Type B pancreatic cell (in vitro differentiated cells): ENCODE measurements around the gene PCSK1N. TPM values are rescaled to one million over a fixed set of nuclear protein-coding genes. Genes with fewer than 3 reads are reported as not detected.

ENCODE experiments used
- DNase-seq: peaks from one replicate; pipeline ENCODE4 v3.0.0; 2021; ENCODE audit warnings: mixed read lengths; ENCODE audit not compliant: unreplicated experiment; ENCODE audit errors: extremely low spot score
- H3K27ac Mint-ChIP-seq: 2 replicates; pipeline ENCODE4 v1.8.0; 2021; ENCODE audit warnings: mild to moderate bottlenecking, mixed read lengths
- H3K27me3 Mint-ChIP-seq: 2 replicates; pipeline ENCODE4 v1.8.0; 2021; ENCODE audit warnings: mixed read lengths
- H3K36me3 Mint-ChIP-seq: 2 replicates; pipeline ENCODE4 v1.8.0; 2021; ENCODE audit warnings: mixed read lengths
- H3K4me1 Mint-ChIP-seq: one replicate; pipeline ENCODE4 v1.8.0; 2021; ENCODE audit warnings: mixed read lengths; ENCODE audit not compliant: unreplicated experiment
- H3K4me3 Mint-ChIP-seq: 2 replicates; pipeline ENCODE4 v1.8.0; 2021; ENCODE audit warnings: mild to moderate bottlenecking, mixed read lengths
- H3K9me3 Mint-ChIP-seq: 2 replicates; pipeline ENCODE4 v1.8.0; 2021; ENCODE audit warnings: mixed read lengths
- total RNA-seq: library from RNA; stranded (reverse); gene quantifications from 2 replicates; pipeline ENCODE4 v1.2.1, GENCODE V29; 2021; ENCODE audit warnings: low replicate concordance
- TF ChIP-seq, protein P1 (sequence below): fragments of 200-600 bp; sonication (generic); conservative IDR thresholded peaks from 2 replicates; pipeline ENCODE4 v1.5.0; 2021; ENCODE audit warnings: antibody characterized with exemption, mild to moderate bottlenecking

Gene PCSK1N
- total RNA-seq, 1 donor from 2014 or later: 109 TPM

DNA sequence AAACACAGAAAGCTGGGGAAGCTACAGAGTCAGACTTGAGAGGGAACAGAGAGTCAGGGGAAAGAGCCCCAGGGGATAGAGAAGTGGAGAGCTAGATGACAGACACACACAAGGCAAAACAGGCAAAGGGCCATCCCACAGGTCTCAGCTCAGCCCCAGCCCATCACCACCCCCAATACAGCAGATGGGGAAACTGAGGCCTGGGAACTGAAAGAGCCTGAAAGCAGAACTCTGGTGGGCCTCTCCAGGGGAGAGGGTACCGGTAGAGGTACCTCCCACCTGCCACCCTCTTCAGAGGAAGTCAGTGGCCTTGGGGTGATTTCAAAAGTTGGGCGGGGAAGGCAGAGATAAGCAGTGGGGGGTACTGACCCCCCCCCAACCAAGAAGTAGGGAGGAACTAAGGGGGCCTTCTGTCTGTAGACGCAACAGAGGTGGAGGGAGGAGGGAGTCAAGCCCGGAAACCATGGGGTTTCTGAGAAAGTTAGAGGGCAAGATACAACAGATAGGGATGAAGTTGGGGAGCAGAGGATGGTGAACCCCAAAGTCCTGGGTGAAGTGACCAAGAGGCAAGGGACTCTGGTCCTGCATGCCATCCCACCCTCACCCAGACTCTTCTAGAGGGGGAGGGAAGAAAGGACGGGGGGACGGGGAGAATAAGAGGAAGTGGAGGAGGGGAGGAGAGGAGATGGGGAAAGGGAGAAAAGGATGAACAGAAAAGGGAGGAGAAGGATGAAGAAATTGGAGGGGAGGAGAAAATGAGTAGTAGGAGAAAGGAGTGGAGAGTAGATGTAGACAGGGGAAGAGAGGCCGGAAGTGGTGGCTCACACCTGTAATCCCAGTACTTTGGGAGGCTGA lies 45.8 kb downstream of the PCSK1N start:
- H3K27ac Mint-ChIP-seq: no peak overlapping the region

DNA sequence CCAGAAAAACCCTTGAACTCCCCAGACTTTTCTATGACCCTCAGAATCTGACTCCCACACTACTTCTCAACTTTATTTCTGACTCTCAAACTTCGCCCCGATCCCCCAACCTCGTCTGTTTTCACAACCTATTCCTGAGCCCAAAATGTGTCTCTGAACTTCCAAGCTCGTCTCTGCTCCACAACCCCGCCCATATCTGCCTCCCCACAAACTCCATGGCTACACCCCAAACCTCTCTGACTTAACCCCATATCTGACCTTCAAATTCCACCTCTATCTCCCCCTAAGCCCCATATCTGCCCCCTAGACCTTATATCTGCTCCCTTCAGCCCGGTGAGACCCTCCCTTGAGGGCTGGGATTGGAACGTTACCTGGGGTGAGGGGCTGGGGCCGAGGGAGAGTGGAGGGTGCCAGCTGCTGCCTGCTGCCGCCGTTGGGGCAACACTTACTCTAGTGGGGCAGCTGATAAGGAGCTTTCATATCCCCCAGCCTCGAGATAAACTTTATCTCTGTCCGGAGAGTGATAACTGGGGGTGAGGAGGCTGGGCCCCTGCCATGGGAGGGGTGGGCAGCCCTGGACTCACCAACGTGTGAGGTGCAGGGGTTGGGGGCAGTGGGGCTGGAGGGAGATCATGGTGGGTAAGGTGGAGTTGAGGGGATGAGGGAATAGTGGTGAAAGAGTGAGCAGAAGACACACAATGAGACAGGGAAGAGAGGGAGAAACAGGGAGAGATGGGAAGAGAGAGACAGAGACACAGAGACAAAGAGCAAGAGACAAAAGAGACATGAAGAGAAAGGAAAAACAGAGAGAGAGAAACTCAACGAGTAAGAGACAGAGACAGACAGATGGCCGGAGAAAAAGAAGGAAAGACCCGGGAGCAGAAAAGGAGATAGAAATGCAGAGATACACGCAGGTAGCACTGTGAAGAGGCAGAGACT lies 47.6 kb downstream of the PCSK1N start:
- no peak overlapping the region for H3K4me3 Mint-ChIP-seq
- H3K4me1 Mint-ChIP-seq: no peaks in the 10 kb centered on the region
- H3K27me3 Mint-ChIP-seq: peaks cover 17% of the 10 kb centered on the region
- no peak overlapping the region for H3K27ac Mint-ChIP-seq
- TF ChIP-seq, protein P1, sequence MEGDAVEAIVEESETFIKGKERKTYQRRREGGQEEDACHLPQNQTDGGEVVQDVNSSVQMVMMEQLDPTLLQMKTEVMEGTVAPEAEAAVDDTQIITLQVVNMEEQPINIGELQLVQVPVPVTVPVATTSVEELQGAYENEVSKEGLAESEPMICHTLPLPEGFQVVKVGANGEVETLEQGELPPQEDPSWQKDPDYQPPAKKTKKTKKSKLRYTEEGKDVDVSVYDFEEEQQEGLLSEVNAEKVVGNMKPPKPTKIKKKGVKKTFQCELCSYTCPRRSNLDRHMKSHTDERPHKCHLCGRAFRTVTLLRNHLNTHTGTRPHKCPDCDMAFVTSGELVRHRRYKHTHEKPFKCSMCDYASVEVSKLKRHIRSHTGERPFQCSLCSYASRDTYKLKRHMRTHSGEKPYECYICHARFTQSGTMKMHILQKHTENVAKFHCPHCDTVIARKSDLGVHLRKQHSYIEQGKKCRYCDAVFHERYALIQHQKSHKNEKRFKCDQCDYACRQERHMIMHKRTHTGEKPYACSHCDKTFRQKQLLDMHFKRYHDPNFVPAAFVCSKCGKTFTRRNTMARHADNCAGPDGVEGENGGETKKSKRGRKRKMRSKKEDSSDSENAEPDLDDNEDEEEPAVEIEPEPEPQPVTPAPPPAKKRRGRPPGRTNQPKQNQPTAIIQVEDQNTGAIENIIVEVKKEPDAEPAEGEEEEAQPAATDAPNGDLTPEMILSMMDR: no peak
- no peaks in the 10 kb centered on the region for H3K9me3 Mint-ChIP-seq
- H3K36me3 Mint-ChIP-seq: no peaks in the 10 kb centered on the region
- no peak for DNase-seq

More for the DNA sequence above, 45.8 kb downstream of the PCSK1N start:
- H3K4me3 Mint-ChIP-seq: no peak overlapping the region
- H3K27me3 Mint-ChIP-seq: peaks cover 17% of the 10 kb centered on the region
- TF ChIP-seq, protein P1: no peak
- no peaks in the 10 kb centered on the region for H3K36me3 Mint-ChIP-seq
- DNase-seq: no peak
- no peaks in the 10 kb centered on the region for H3K4me1 Mint-ChIP-seq
- no peaks in the 10 kb centered on the region for H3K9me3 Mint-ChIP-seq

DNA sequence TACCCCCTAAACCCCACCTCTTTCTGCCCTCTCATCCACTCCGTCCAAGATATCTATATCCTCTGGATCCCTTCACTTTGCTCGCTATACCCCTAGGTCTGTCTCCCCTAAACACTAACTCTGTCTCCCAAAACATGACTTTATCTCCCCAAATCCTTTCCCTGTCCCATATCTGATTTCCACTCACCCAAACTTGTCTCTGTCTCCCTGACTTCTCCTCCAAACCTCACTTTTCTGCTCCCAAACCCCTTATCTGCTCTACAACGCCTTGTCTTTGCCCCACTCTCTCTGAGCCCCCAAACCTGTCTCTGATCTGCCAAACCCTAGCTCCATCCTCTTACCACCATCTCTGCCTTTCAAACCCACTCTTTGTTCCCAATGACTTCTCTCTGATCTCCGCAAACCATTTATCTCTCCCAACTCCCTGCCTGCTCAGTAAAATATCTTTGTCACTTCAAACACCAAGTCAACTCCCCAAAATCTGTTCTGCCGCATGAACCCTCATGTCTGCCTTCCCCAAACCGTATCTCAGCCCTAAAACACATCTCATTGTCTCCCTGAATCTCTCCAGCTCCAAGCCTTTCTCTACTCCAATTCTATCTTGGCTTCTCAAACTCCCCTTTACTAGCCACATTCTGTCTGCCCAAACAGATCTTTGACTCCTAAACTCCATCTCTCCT lies 48.4 kb downstream of the PCSK1N start:
- H3K27me3 Mint-ChIP-seq: peaks cover 17% of the 10 kb centered on the region
- H3K4me1 Mint-ChIP-seq: no peaks in the 10 kb centered on the region
- no peak overlapping the region for H3K4me3 Mint-ChIP-seq
- no peak for DNase-seq
- TF ChIP-seq, protein P1: no peak
- H3K36me3 Mint-ChIP-seq: no peaks in the 10 kb centered on the region
- no peak overlapping the region for H3K27ac Mint-ChIP-seq
- H3K9me3 Mint-ChIP-seq: no peaks in the 10 kb centered on the region

DNA sequence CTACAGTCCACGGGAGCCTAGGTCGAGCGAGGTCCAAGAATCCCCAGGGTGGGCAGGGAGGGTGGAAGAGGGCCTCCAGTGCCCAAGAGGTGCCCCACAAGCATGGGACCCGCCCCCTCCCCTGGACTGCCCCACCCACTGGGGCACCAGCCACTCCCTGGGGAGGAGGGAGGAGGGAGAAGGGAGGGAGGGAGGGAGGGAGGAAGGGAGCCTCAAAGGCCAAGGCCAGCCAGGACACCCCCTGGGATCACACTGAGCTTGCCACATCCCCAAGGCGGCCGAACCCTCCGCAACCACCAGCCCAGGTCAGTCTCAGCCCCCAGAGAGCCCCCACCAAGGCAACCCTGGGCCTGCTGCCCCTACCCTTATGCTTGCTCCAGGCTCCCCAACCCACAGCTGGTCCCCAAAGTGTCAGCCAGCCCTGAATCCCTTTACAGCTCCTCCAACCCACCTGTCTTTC lies 49.0 kb downstream of the PCSK1N start, which contains the start of gene GATA1:
Gene GATA1 (plus strand): TSS at position 250 of the 460 bp plus-strand sequence. CDS start 4,520 bp downstream, outside the sequence.
- Mint-ChIP-seq H3K9me3 (no peaks in the 10 kb centered on the region), H3K27ac (no peak within 1 kb of the TSS), H3K4me1 (no peaks in the 10 kb centered on the region), H3K36me3 (no peaks in the 10 kb centered on the region), H3K27me3 (peaks cover 17% of the 10 kb centered on the region), H3K4me3 (no peak within 1 kb of the TSS)
- TF ChIP-seq, protein P1: no peak
- DNase-seq: no peak

DNA sequence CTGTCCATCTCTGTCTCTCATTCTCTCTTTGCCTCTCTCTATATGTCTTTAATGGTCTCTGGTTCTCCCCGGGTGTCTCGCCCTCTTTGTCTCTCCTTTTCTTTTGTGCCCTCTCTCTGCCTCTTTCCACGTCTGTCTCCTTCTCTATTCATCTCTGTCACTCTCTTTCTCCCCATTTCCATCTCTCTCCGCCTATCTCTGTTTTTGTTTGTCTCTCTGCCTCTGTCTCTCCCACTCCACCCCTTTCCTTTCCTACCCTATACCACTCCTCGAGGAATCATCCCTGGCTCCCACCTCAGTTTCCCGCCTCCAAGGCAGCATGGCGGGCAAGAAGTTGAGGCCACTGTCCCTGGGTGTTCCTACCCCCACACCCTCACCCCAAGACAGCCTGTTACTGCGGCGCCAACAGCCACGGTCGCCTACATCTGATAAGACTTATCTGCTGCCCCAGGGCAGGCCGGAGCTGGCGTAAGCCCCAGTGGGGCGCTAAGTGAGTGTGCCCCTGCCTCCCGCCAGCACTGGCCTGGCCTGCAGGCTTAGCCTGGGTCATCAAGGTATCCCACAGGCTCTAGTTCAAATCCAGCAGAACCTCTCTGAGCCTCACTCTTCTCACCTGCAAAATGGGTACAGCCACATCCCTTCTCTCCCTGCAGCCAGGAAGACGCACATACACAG lies 49.7 kb downstream of the PCSK1N start:
- no peak overlapping the region for H3K27ac Mint-ChIP-seq
- H3K9me3 Mint-ChIP-seq: no peaks in the 10 kb centered on the region
- peaks cover 17% of the 10 kb centered on the region for H3K27me3 Mint-ChIP-seq
- DNase-seq: no peak
- no peaks in the 10 kb centered on the region for H3K36me3 Mint-ChIP-seq
- TF ChIP-seq, protein P1: no peak
- H3K4me1 Mint-ChIP-seq: no peaks in the 10 kb centered on the region
- H3K4me3 Mint-ChIP-seq: no peak overlapping the region
